K562 (cell line): ENCODE data around the gene OR52E5. TPM values are rescaled to one million over a fixed set of nuclear protein-coding genes. Genes with fewer than 3 reads are reported as not detected.

Experiments
- KDM5B ChIP-seq: fragments of 200-600 bp; sonication (generic); IDR thresholded peaks from 2 replicates; pipeline ENCODE4 v1.6.1; 2012; ENCODE audit warnings: low read depth, mild to moderate bottlenecking, moderate library complexity, low read length, control low read depth, inconsistent platforms; ENCODE audit not compliant: insufficient replicate concordance
- polyA plus RNA-seq, 8 experiments: library from polyadenylated mRNA; depleted of rRNA in 4 of 8; stranded (reverse) in 5 of 8; unstranded in 3 of 8; fragments of >200 nt; fragmentation: Nextera tagmentation in 2 of 8; fragmentation: Illumina TruSeq in 1 of 8; extraction: Ambion mirVana in 2 of 8; extraction: Trizol in 1 of 8; gene quantifications; 2 replicates each; pipeline versions ENCODE4 v1.2.1 to v1.2.3, GENCODE V29; 2011 to 2014; ENCODE audit warnings: inconsistent platforms in 1 of 8, missing spikeins in 1 of 8
- total RNA-seq, 7 experiments: library from RNA; depleted of rRNA in 6 of 7; stranded (reverse); fragments of >200 nt in 6 of 7; fragmentation: Illumina TruSeq in 2 of 7; extraction: Trizol in 2 of 7; gene quantifications; 2 replicates each; pipeline versions ENCODE4 v1.2.1 to v1.2.3, GENCODE V29; 2011 to 2021; ENCODE audit warnings: low replicate concordance in 1 of 7

OR52E5 gene
- total and polyA plus RNA-seq, 9 of the 15 experiments (the other 6 are each of a cell fraction or from before 2014, with no cell fraction given): not detected

- TF ChIP-seq KDM5B: no peak
These were observed 48.9 kb downstream of the OR52E5 start, which contains the start of gene OR56A3 (continued) for GRCh38 chr11:5941951-5942350.

Other genes with a start within 250 kb of the OR52E5 start
Only the 7 nearest of the 16 such genes appear.
- not detected in 2 replicates for gene OR52N2, start 84.3 kb upstream of the OR52E5 start, total RNA-seq (2014; rRNA removed)
- not detected in 2 replicates for gene OR52N2, start 84.3 kb upstream of the OR52E5 start, total RNA-seq (2014; rRNA removed; fragmentation: Illumina TruSeq; extraction: Trizol)
- not detected in 2 replicates for gene OR52N2, start 84.3 kb upstream of the OR52E5 start, total RNA-seq (2015; rRNA removed; fragmentation: Illumina TruSeq; extraction: Trizol)
- not detected in 2 replicates for gene OR52N2, start 84.3 kb upstream of the OR52E5 start, total RNA-seq (2021)
- gene OR52N2, start 84.3 kb upstream of the OR52E5 start, polyA plus RNA-seq (2011; rRNA removed): not detected in 2 replicates
- not detected in 2 replicates for gene OR52N2, start 84.3 kb upstream of the OR52E5 start, polyA plus RNA-seq (2014; fragmentation: Illumina TruSeq; extraction: Trizol)
- gene OR52N2, start 84.3 kb upstream of the OR52E5 start, polyA plus RNA-seq (2014; fragmentation: Nextera tagmentation; extraction: Ambion mirVana): not detected
- not detected in 2 replicates for gene OR52N2, start 84.3 kb upstream of the OR52E5 start, polyA plus RNA-seq (2014; rRNA removed)
- gene OR52E6, start 51.3 kb upstream of the OR52E5 start, total RNA-seq (2014; rRNA removed): not detected in 2 replicates
- gene OR52E6, start 51.3 kb upstream of the OR52E5 start, total RNA-seq (2014; rRNA removed; fragmentation: Illumina TruSeq; extraction: Trizol): not detected in 2 replicates
- gene OR52E6, start 51.3 kb upstream of the OR52E5 start, total RNA-seq (2015; rRNA removed; fragmentation: Illumina TruSeq; extraction: Trizol): not detected in 2 replicates
- gene OR52E6, start 51.3 kb upstream of the OR52E5 start, total RNA-seq (2021): not detected in 2 replicates
- not detected in 2 replicates for gene OR52E6, start 51.3 kb upstream of the OR52E5 start, polyA plus RNA-seq (2011; rRNA removed)
- not detected in 2 replicates for gene OR52E6, start 51.3 kb upstream of the OR52E5 start, polyA plus RNA-seq (2014; fragmentation: Illumina TruSeq; extraction: Trizol)
- not detected for gene OR52E6, start 51.3 kb upstream of the OR52E5 start, polyA plus RNA-seq (2014; fragmentation: Nextera tagmentation; extraction: Ambion mirVana)
- not detected in 2 replicates for gene OR52E6, start 51.3 kb upstream of the OR52E5 start, polyA plus RNA-seq (2014; rRNA removed)
- gene OR52E8, start 35.5 kb upstream of the OR52E5 start, total RNA-seq (2014; rRNA removed): not detected in 2 replicates
- not detected in 2 replicates for gene OR52E8, start 35.5 kb upstream of the OR52E5 start, total RNA-seq (2014; rRNA removed; fragmentation: Illumina TruSeq; extraction: Trizol)
- not detected in 2 replicates for gene OR52E8, start 35.5 kb upstream of the OR52E5 start, total RNA-seq (2015; rRNA removed; fragmentation: Illumina TruSeq; extraction: Trizol)
- gene OR52E8, start 35.5 kb upstream of the OR52E5 start, total RNA-seq (2021): not detected in 2 replicates
- not detected in 2 replicates for gene OR52E8, start 35.5 kb upstream of the OR52E5 start, polyA plus RNA-seq (2011; rRNA removed)
- not detected in 2 replicates for gene OR52E8, start 35.5 kb upstream of the OR52E5 start, polyA plus RNA-seq (2014; fragmentation: Illumina TruSeq; extraction: Trizol)
- not detected for gene OR52E8, start 35.5 kb upstream of the OR52E5 start, polyA plus RNA-seq (2014; fragmentation: Nextera tagmentation; extraction: Ambion mirVana)
- gene OR52E8, start 35.5 kb upstream of the OR52E5 start, polyA plus RNA-seq (2014; rRNA removed): not detected in 2 replicates
- not detected in 2 replicates for gene OR52E4, start 12.6 kb upstream of the OR52E5 start, total RNA-seq (2014; rRNA removed)
- not detected in 2 replicates for gene OR52E4, start 12.6 kb upstream of the OR52E5 start, total RNA-seq (2014; rRNA removed; fragmentation: Illumina TruSeq; extraction: Trizol)
- not detected in 2 replicates for gene OR52E4, start 12.6 kb upstream of the OR52E5 start, total RNA-seq (2015; rRNA removed; fragmentation: Illumina TruSeq; extraction: Trizol)
- gene OR52E4, start 12.6 kb upstream of the OR52E5 start, total RNA-seq (2021): not detected in 2 replicates
- gene OR52E4, start 12.6 kb upstream of the OR52E5 start, polyA plus RNA-seq (2011; rRNA removed): not detected in 2 replicates
- gene OR52E4, start 12.6 kb upstream of the OR52E5 start, polyA plus RNA-seq (2014; fragmentation: Illumina TruSeq; extraction: Trizol): not detected in 2 replicates
- not detected for gene OR52E4, start 12.6 kb upstream of the OR52E5 start, polyA plus RNA-seq (2014; fragmentation: Nextera tagmentation; extraction: Ambion mirVana)
- gene OR52E4, start 12.6 kb upstream of the OR52E5 start, polyA plus RNA-seq (2014; rRNA removed): not detected in 2 replicates
- gene OR56A3, start 49.0 kb downstream of the OR52E5 start, total RNA-seq (2014; rRNA removed): not detected in 2 replicates
- gene OR56A3, start 49.0 kb downstream of the OR52E5 start, total RNA-seq (2014; rRNA removed; fragmentation: Illumina TruSeq; extraction: Trizol): not detected in 2 replicates
- gene OR56A3, start 49.0 kb downstream of the OR52E5 start, total RNA-seq (2015; rRNA removed; fragmentation: Illumina TruSeq; extraction: Trizol): not detected in 2 replicates
- gene OR56A3, start 49.0 kb downstream of the OR52E5 start, total RNA-seq (2021): not detected in 2 replicates
- not detected in 2 replicates for gene OR56A3, start 49.0 kb downstream of the OR52E5 start, polyA plus RNA-seq (2011; rRNA removed)
- not detected in 2 replicates for gene OR56A3, start 49.0 kb downstream of the OR52E5 start, polyA plus RNA-seq (2014; fragmentation: Illumina TruSeq; extraction: Trizol)
- gene OR56A3, start 49.0 kb downstream of the OR52E5 start, polyA plus RNA-seq (2014; fragmentation: Nextera tagmentation; extraction: Ambion mirVana): not detected
- not detected in 2 replicates for gene OR56A3, start 49.0 kb downstream of the OR52E5 start, polyA plus RNA-seq (2014; rRNA removed)
- not detected in 2 replicates for gene OR56A5, start 75.3 kb downstream of the OR52E5 start, total RNA-seq (2014; rRNA removed)
- gene OR56A5, start 75.3 kb downstream of the OR52E5 start, total RNA-seq (2014; rRNA removed; fragmentation: Illumina TruSeq; extraction: Trizol): not detected in 2 replicates
- not detected in 2 replicates for gene OR56A5, start 75.3 kb downstream of the OR52E5 start, total RNA-seq (2015; rRNA removed; fragmentation: Illumina TruSeq; extraction: Trizol)
- not detected in 2 replicates for gene OR56A5, start 75.3 kb downstream of the OR52E5 start, total RNA-seq (2021)
- not detected in 2 replicates for gene OR56A5, start 75.3 kb downstream of the OR52E5 start, polyA plus RNA-seq (2011; rRNA removed)
- gene OR56A5, start 75.3 kb downstream of the OR52E5 start, polyA plus RNA-seq (2014; fragmentation: Illumina TruSeq; extraction: Trizol): not detected in 2 replicates
- not detected for gene OR56A5, start 75.3 kb downstream of the OR52E5 start, polyA plus RNA-seq (2014; fragmentation: Nextera tagmentation; extraction: Ambion mirVana)
- gene OR56A5, start 75.3 kb downstream of the OR52E5 start, polyA plus RNA-seq (2014; rRNA removed): not detected in 2 replicates
- gene OR52L1, start 93.8 kb downstream of the OR52E5 start, total RNA-seq (2014; rRNA removed): not detected in 2 replicates
- gene OR52L1, start 93.8 kb downstream of the OR52E5 start, total RNA-seq (2014; rRNA removed; fragmentation: Illumina TruSeq; extraction: Trizol): not detected in 2 replicates
- gene OR52L1, start 93.8 kb downstream of the OR52E5 start, total RNA-seq (2015; rRNA removed; fragmentation: Illumina TruSeq; extraction: Trizol): not detected in 2 replicates
- gene OR52L1, start 93.8 kb downstream of the OR52E5 start, total RNA-seq (2021): not detected in 2 replicates
- not detected in 2 replicates for gene OR52L1, start 93.8 kb downstream of the OR52E5 start, polyA plus RNA-seq (2011; rRNA removed)
- gene OR52L1, start 93.8 kb downstream of the OR52E5 start, polyA plus RNA-seq (2014; fragmentation: Illumina TruSeq; extraction: Trizol): not detected in 2 replicates
- gene OR52L1, start 93.8 kb downstream of the OR52E5 start, polyA plus RNA-seq (2014; fragmentation: Nextera tagmentation; extraction: Ambion mirVana): not detected
- not detected in 2 replicates for gene OR52L1, start 93.8 kb downstream of the OR52E5 start, polyA plus RNA-seq (2014; rRNA removed)